SKM-1 (cell line): Measurements from ENCODE around the gene CSNK1G2.

Experiments used
- DNase-seq: peaks from one replicate; lab custom pipeline; 2025; ENCODE audit not compliant: unreplicated experiment; lab: John Stamatoyannopoulos, UW

CSNK1G2 gene

GRCh38 chr19:2014731-2015607, 74.0 kb downstream of the CSNK1G2 start:
- DNase-seq, result no peak

GRCh38 chr19:2015608-2015950, 74.6 kb downstream of the CSNK1G2 start, which contains the start of gene BTBD2:
BTBD2 (minus strand) TSS chr19:2015714; CDS start chr19:2015703, 11 bp downstream.
- DNase-seq, result no peak

- no peak for DNase-seq
These were observed 75.3 kb downstream of the CSNK1G2 start for GRCh38 chr19:2016041-2016807.

- no peak for DNase-seq
These were observed 77.8 kb downstream of the CSNK1G2 start for GRCh38 chr19:2018752-2019151.

- no peak for DNase-seq
These were observed 80.6 kb downstream of the CSNK1G2 start for GRCh38 chr19:2021453-2022140.

- no peak for DNase-seq
These were observed 81.3 kb downstream of the CSNK1G2 start for GRCh38 chr19:2022289-2022688.

DNA sequence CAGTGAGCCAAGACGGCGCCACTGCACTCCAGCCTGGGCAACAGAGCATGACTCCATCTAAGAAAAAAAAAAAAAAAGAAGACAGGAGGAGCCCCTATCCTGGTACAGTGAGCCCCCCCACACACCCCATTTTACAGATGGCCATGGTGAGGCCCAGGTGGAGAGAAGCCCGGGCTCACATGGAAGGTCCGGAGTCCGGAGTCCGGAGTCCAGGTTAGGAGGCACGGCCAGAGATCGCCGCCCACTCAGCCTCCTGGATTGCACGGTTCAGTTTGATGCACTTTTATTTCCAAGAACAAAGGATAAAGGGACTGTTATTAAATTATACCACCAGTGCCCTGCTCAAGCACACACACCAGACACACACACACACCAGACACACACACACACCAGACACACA, 85.8 kb downstream of the CSNK1G2 start:
- DNase-seq, result no peak

DNA sequence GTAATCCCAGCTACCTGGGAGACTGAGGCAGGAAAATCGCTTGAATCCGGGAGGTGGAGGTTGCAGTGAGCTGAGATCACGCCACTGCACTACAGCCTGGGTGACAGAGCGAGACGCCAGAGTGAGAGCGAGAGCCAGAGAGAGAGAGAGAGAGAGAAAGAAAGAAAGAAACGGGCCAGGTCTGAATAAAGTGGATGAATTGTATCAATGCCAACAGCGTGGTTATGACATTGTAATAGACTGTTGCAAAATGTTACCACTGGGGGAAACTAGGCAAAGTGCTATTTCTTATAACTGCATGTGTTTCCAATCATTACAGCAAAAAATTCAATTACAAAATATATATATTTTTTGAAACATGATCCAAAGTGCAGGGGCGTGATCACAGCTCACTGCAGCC, 86.4 kb downstream of the CSNK1G2 start:
- DNase-seq, result no peak
